ENCODE results near the gene PID1.

- TF ChIP-seq CTCF (IDR thresholded peaks at IDR 0.05) (no peak), POLR2A (IDR thresholded peaks at IDR 0.05) (no peak)
Measured at GRCh38 chr2:228987441-228988155, 283.5 kb downstream of the PID1 start.
